Keratinocyte (primary cell): Measurements from ENCODE around the gene ABLIM1. TPM values are rescaled to one million over a fixed set of nuclear protein-coding genes. Genes with fewer than 3 reads are reported as not detected.

Source experiments
- DNase-seq: peaks from one replicate; pipeline ENCODE4 v3.0.0-alpha.2; 2011; ENCODE audit warnings: low read depth, missing footprints, low spot score
- FAIRE-seq: peaks from 2 replicates; lab custom pipeline; 2011; peaks lifted over from hg19 to GRCh38; lab: Jason Lieb, UNC
- H2AFZ ChIP-seq: 2 replicates; pipeline ENCODE4 v1.6.0; 2012; ENCODE audit warnings: low read length, control low read depth, inconsistent platforms; ENCODE audit not compliant: control insufficient read depth
- H3K27ac ChIP-seq: 2 replicates; pipeline ENCODE4 v1.5.1; 2011; ENCODE audit warnings: low read length; ENCODE audit not compliant: control insufficient read depth, insufficient read depth
- H3K27me3 ChIP-seq: 3 replicates; pipeline ENCODE4 v1.6.0; 2011; ENCODE audit warnings: low read length; ENCODE audit not compliant: control insufficient read depth, insufficient read depth; ENCODE audit errors: extremely low read depth
- H3K36me3 ChIP-seq, 2 experiments: 2 replicates in 1 of 2; 3 replicates in 1 of 2; pipeline ENCODE4 v1.5.1; 2011; ENCODE audit warnings: low read length in 2 of 2, mild to moderate bottlenecking in 1 of 2; ENCODE audit not compliant: control insufficient read depth in 2 of 2, insufficient read depth in 2 of 2; ENCODE audit errors: extremely low read depth in 1 of 2
- H3K4me1 ChIP-seq: 3 replicates; pipeline ENCODE4 v1.5.1; 2011; ENCODE audit warnings: low read length; ENCODE audit not compliant: control insufficient read depth, insufficient read depth; ENCODE audit errors: extremely low read depth
- H3K4me2 ChIP-seq: 3 replicates; pipeline ENCODE4 v1.6.0; 2011; ENCODE audit warnings: low read depth, low read length; ENCODE audit not compliant: control insufficient read depth, insufficient read depth; ENCODE audit errors: extremely low read depth
- H3K4me3 ChIP-seq, 3 experiments: fragments of 200-600 bp in 1 of 3; sonication (generic) in 1 of 3; 2 replicates in 2 of 3; 3 replicates in 1 of 3; pipeline ENCODE4 v1.5.1; 2011 to 2016; ENCODE audit warnings: low read length in 3 of 3, mild to moderate bottlenecking in 3 of 3, control low read depth in 2 of 3, inconsistent platforms in 1 of 3, low read depth in 1 of 3, mixed read lengths in 1 of 3, mixed run types in 1 of 3, moderate library complexity in 1 of 3; ENCODE audit not compliant: control insufficient read depth in 2 of 3, insufficient read depth in 2 of 3; ENCODE audit errors: extremely low read depth in 1 of 3
- H3K79me2 ChIP-seq: 2 replicates; pipeline ENCODE4 v1.6.0; 2012; ENCODE audit warnings: low read length; ENCODE audit not compliant: control insufficient read depth, insufficient read depth
- H3K9ac ChIP-seq: 3 replicates; pipeline ENCODE4 v1.6.0; 2011; ENCODE audit warnings: low read length; ENCODE audit not compliant: control insufficient read depth, insufficient read depth; ENCODE audit errors: extremely low read depth
- H3K9me1 ChIP-seq: 3 replicates; pipeline ENCODE4 v1.6.0; 2011; ENCODE audit warnings: low read length; ENCODE audit not compliant: control insufficient read depth, insufficient read depth; ENCODE audit errors: extremely low read depth
- H3K9me3 ChIP-seq: 2 replicates; pipeline ENCODE4 v1.5.1; 2012; ENCODE audit warnings: low read depth, low read length; ENCODE audit not compliant: control insufficient read depth
- H4K20me1 ChIP-seq: 3 replicates; pipeline ENCODE4 v1.6.0; 2011; ENCODE audit warnings: low read length; ENCODE audit not compliant: control insufficient read depth, insufficient read depth; ENCODE audit errors: extremely low read depth
- CTCF ChIP-seq, 3 experiments: IDR thresholded peaks in 1 of 3; conservative IDR thresholded peaks in 1 of 3; optimal IDR thresholded peaks in 1 of 3; 2 replicates in 2 of 3; 3 replicates in 1 of 3; pipeline versions ENCODE3 to v1.5.1; 2011; ENCODE audit warnings: low read length in 3 of 3, mild to moderate bottlenecking in 3 of 3, moderate library complexity in 2 of 3, control low read depth in 1 of 3, inconsistent platforms in 1 of 3; ENCODE audit not compliant: insufficient read depth in 2 of 3; ENCODE audit errors: extremely low read depth in 1 of 3
- EZH2 ChIP-seq: IDR thresholded peaks from one replicate; pipeline ENCODE4 v1.6.1; 2012; ENCODE audit warnings: inconsistent platforms, mild to moderate bottlenecking, low read length, moderate library complexity
- dilution Hi-C: fragments of 300-500 bp; cut with MboI; formaldehyde crosslinking; loops from one replicate; pipeline ENCODE4 v1.7.0; 2020; ENCODE audit warnings: low sequenced_read_pairs; ENCODE audit not compliant: extremely low pct_ligation_motif_present
- polyA plus RNA-seq, 5 experiments: library from polyadenylated mRNA; depleted of rRNA in 3 of 5; stranded (reverse) in 3 of 5; stranded (forward) in 1 of 5; unstranded in 1 of 5; fragments of >200 nt; gene quantifications; 1 replicate in 1 of 5; 2 replicates in 3 of 5; 3 replicates in 1 of 5; pipeline versions ENCODE4 v1.2.1 to v1.2.3, GENCODE V29; 2011 to 2012; ENCODE audit warnings: missing spikeins in 2 of 5, low read depth in 1 of 5, low replicate concordance in 1 of 5

ABLIM1 gene
- polyA plus RNA-seq, 1 donor (not counting 4 experiments of a cell fraction or from before 2014, with no cell fraction given) = 55.2 TPM

- dilution Hi-C loops = no loop called here
- H3K36me3 ChIP-seq = no peaks in the 10 kb centered on the region
- no peak overlapping the region for H3K4me2 ChIP-seq
- FAIRE-seq (no peak), DNase-seq (no peak)
- H3K27ac ChIP-seq = no peak overlapping the region
- H3K27me3 ChIP-seq = no peaks in the 10 kb centered on the region
- no peaks in the 10 kb centered on the region for H3K79me2 ChIP-seq
- no peak overlapping the region for H2AFZ ChIP-seq
- no peaks in the 10 kb centered on the region for H3K9me3 ChIP-seq
- no peaks in the 10 kb centered on the region for H4K20me1 ChIP-seq
- H3K9me1 ChIP-seq = no peaks in the 10 kb centered on the region
- no peak overlapping the region for H3K9ac ChIP-seq
- H3K4me1 ChIP-seq = peaks cover 48% of the 10 kb centered on the region
- H3K4me3 ChIP-seq = no peak overlapping the region
- no peak for TF ChIP-seq CTCF (optimal IDR thresholded peaks at IDR 0.05 in 1 of 3, IDR thresholded peaks at IDR 0.05 in 1 of 3, conservative IDR thresholded peaks at IDR 0.05 in 1 of 3; ENCODE audit: extremely low read depth in 1 of 3, insufficient read depth in 2 of 3, low read length in 3 of 3)
- TF ChIP-seq EZH2 = no peak
Observed at GRCh38 chr10:114623155-114623554, 34.9 kb downstream of the ABLIM1 start.

- Histone ChIP-seq H3K9me1 (no peaks in the 10 kb centered on the region), H3K27ac (no peak overlapping the region), H3K27me3 (no peaks in the 10 kb centered on the region), H3K9me3 (no peaks in the 10 kb centered on the region), H3K4me3 (no peak overlapping the region), H4K20me1 (no peaks in the 10 kb centered on the region), H2AFZ (no peak overlapping the region), H3K4me2 (no peak overlapping the region), H3K4me1 (peaks cover 10% of the 10 kb centered on the region), H3K9ac (no peak overlapping the region), H3K79me2 (no peaks in the 10 kb centered on the region), H3K36me3 (no peaks in the 10 kb centered on the region)
- FAIRE-seq (no peak), DNase-seq (no peak)
- TF ChIP-seq EZH2 (no peak), CTCF (optimal IDR thresholded peaks at IDR 0.05 in 1 of 3, IDR thresholded peaks at IDR 0.05 in 1 of 3, conservative IDR thresholded peaks at IDR 0.05 in 1 of 3; ENCODE audit: extremely low read depth in 1 of 3, insufficient read depth in 2 of 3, low read length in 3 of 3) (no peak)
- dilution Hi-C loops = no loop called here
Observed at GRCh38 chr10:114618722-114619121, 39.4 kb downstream of the ABLIM1 start.
